Activated gamma-delta T cell treated with anti-CD3 and anti-CD28 coated beads, Interleukin-2, amount 50 U/mL, for 16 hours (primary cell): Measurements from ENCODE around the gene CATSPER1.

Experiments used
- DNase-seq: peaks from one replicate; pipeline ENCODE4 v3.0.0-alpha.2; 2020; ENCODE audit warnings: low read depth

The CATSPER1 gene

GRCh38 chr11:66002648-66003225, 23.5 kb downstream of the CATSPER1 start:
- DNase-seq = no peak

- DNase-seq = peak; percentile 90
These were observed 24.2 kb downstream of the CATSPER1 start, which contains the start of the genes BANF1 and EIF1AD for GRCh38 chr11:66001942-66002647. BANF1 (plus strand) TSS chr11:66002503; CDS start chr11:66003251, 748 bp downstream. EIF1AD (minus strand) TSS chr11:66002157; CDS start chr11:66000389, 1,768 bp downstream.

- DNase-seq = no peak
These were observed 29.0 kb downstream of the CATSPER1 start for GRCh38 chr11:65997286-65997685.

- DNase-seq = no peak
These were observed 34.2 kb downstream of the CATSPER1 start for GRCh38 chr11:65992056-65992455.

GRCh38 chr11:65988791-65989592, 37.3 kb downstream of the CATSPER1 start:
- peak; percentile 91 for DNase-seq

- no peak for DNase-seq
These were observed 38.9 kb downstream of the CATSPER1 start for GRCh38 chr11:65987336-65987735.

- no peak for DNase-seq
These were observed 42.7 kb downstream of the CATSPER1 start for GRCh38 chr11:65983589-65983987.

GRCh38 chr11:65982824-65983588, 43.3 kb downstream of the CATSPER1 start:
- no peak for DNase-seq

GRCh38 chr11:65981972-65982823, 44.1 kb downstream of the CATSPER1 start:
- no peak for DNase-seq

- DNase-seq = no peak
These were observed 45.1 kb downstream of the CATSPER1 start for GRCh38 chr11:65981101-65981740.

GRCh38 chr11:65979261-65979759, 47.0 kb downstream of the CATSPER1 start:
- DNase-seq = no peak

- DNase-seq = no peak
These were observed 47.7 kb downstream of the CATSPER1 start for GRCh38 chr11:65978391-65979238.

GRCh38 chr11:65977621-65978390, 48.5 kb downstream of the CATSPER1 start:
- DNase-seq = no peak

GRCh38 chr11:65976216-65977176, 49.8 kb downstream of the CATSPER1 start:
- DNase-seq = no peak

- DNase-seq = no peak
These were observed 50.5 kb downstream of the CATSPER1 start for GRCh38 chr11:65975771-65976170.

GRCh38 chr11:65973439-65974110, 52.7 kb downstream of the CATSPER1 start:
- DNase-seq = no peak

- no peak for DNase-seq
These were observed 54.2 kb downstream of the CATSPER1 start for GRCh38 chr11:65972116-65972515.
